Stomach (tissue), 9 donors: ENCODE data around the gene MTMR6. TPM values are rescaled to one million over a fixed set of nuclear protein-coding genes. Genes with fewer than 3 reads are reported as not detected.
"Not testable (repeated sequence)": the region's sequence is repeated elsewhere in the genome, so short reads cannot be mapped to it uniquely, and the experiment has no call there.

Source experiments
- DNase-seq, 2 donors: peaks; one replicate each; pipeline versions ENCODE4 v3.0.0 to v3.0.0-alpha.2; 2013 to 2019
- H3K27ac ChIP-seq, 5 donors: fragments of 200-600 bp in 4 of 5; sonication (generic) in 4 of 5; one replicate each; pipeline ENCODE4 v1.5.1; 2013 to 2019; ENCODE audit warnings: mild to moderate bottlenecking in 1 of 5, moderate library complexity in 1 of 5
- H3K27me3 ChIP-seq, 3 donors: fragments of 200-600 bp; sonication (generic); one replicate each; pipeline ENCODE4 v1.5.1; 2017 to 2019; ENCODE audit warnings: mixed run types in 1 of 3
- H3K36me3 ChIP-seq, 4 donors: fragments of 200-600 bp; sonication (generic); 1 replicate in 3 of 4; 2 replicates in 1 of 4; pipeline ENCODE4 v1.5.1; 2016 to 2019
- H3K4me1 ChIP-seq, 4 donors: fragments of 200-600 bp; sonication (generic); one replicate each; pipeline ENCODE4 v1.5.1; 2016 to 2019
- H3K4me3 ChIP-seq, 4 donors: fragments of 200-600 bp; sonication (generic) in 3 of 4; one replicate each; pipeline ENCODE4 v1.5.1; 2016 to 2019; ENCODE audit warnings: mild to moderate bottlenecking in 1 of 4
- H3K9me3 ChIP-seq, 4 donors: fragments of 200-600 bp; sonication (generic); one replicate each; pipeline ENCODE4 v1.5.1; 2016 to 2019
- EP300 ChIP-seq: sonication (generic); formaldehyde crosslinking; IDR thresholded peaks from one replicate; pipeline ENCODE4 v1.6.1; 2017; ENCODE audit warnings: antibody characterized with exemption
- POLR2A ChIP-seq, 4 donors: fragments of 450-650 bp; IDR thresholded peaks; one replicate each; pipeline ENCODE4 v1.6.1; 2016; ENCODE audit warnings: antibody characterized with exemption in 4 of 4, control low read depth in 2 of 4, mild to moderate bottlenecking in 1 of 4, moderate library complexity in 1 of 4
- POLR2AphosphoS5 ChIP-seq, 3 donors: sonication (generic); formaldehyde crosslinking; IDR thresholded peaks; one replicate each; pipeline ENCODE4 v1.6.1; 2016; ENCODE audit warnings: antibody characterized with exemption in 3 of 3
- WGBS, 5 donors: extraction: QIAGEN DNeasy Blood & Tissue Kit in 3 of 5; methylation state at CpG; one replicate each; pipeline versions ENCODE4 v1.1.5 to v1.1.7; 2013 to 2018; 5-methylcytosine and 5-hydroxymethylcytosine counted together
- intact Hi-C: fragments of 100-400 bp; cut with DNase I; formaldehyde crosslinking; loops from one replicate; pipeline ENCODE4 v1.15.1; 2023; ENCODE audit warnings: low total_unique reads
- polyA plus RNA-seq, 3 donors: library from polyadenylated mRNA; stranded (reverse); fragments of 200-250 nt; gene quantifications; one replicate each; pipeline ENCODE4 v1.2.3, GENCODE V29; 2013
- total RNA-seq, 5 donors: library from RNA; depleted of rRNA; stranded (reverse); fragments of >200 nt; gene quantifications; one replicate each; pipeline versions ENCODE4 v1.1.0 to v1.2.3, GENCODE V29; 2014 to 2016
- TF ChIP-seq, protein P1 (sequence below), 7 experiments: fragments of 450-650 bp in 4 of 7; fragments of 200-600 bp in 3 of 7; sonication (generic) in 3 of 7; IDR thresholded peaks; one replicate each; pipeline ENCODE4 v1.5.1; 2016 to 2019; ENCODE audit warnings: antibody characterized with exemption in 7 of 7, control low read depth in 2 of 7, mild to moderate bottlenecking in 1 of 7
- donor health status: healthy with polysubstance abuse.
- donor health status: Bipolar disorder and iron deficiency.
- donor health status: healthy.

The MTMR6 gene
- total and polyA plus RNA-seq, 8 donors = 2.3 to 25.0 (median 10.2) TPM

DNA sequence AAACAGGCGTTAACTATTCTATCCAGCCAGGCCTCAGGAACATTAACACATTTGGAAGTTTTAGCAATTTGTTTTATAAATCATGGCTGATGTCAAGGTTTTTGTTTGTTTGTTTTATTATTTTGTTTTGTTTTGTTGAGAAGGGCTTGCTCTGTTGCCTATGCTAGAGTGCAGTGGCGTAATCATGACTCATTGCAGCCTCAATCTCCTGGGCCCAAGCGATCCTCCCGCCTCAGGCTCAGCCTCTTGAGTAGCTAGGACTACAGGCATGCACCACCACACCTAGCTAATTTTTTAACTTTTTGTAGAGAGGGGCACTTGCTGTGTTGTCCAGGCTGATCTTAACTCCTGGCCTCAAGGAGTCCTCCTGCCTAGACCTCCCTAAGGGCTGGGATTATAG is 42.4 kb upstream of the MTMR6 start:
- H3K36me3 ChIP-seq = peaks cover 38 to 99% (median 93%) of the 10 kb centered on the region in 4 donors

DNA sequence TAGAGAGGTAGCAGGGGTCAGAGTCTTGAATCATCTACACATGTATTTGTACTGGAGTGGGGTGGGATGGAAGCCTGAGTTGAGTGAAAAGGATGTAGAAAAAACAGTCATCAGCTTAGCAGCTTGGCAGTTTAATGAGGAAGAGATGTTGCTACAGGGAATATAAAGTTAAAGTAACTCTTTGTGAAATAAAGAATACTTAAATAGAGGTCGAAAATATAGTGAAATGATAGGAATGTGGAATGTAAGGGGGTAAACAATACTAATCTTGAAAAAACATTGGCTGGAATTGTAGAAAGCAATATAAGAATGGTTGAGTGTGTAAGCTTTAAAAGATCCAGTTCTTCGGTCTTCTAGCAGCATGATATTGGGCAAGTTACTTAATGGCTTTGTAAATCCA is 36.8 kb upstream of the MTMR6 start:
- H3K4me1 ChIP-seq = no peaks in the 10 kb centered on the region
- no peak overlapping the region for H3K4me3 ChIP-seq
- DNase-seq = no peak
- H3K36me3 ChIP-seq = peaks cover 47 to 99% (median 95%) of the 10 kb centered on the region in 4 donors
- H3K9me3 ChIP-seq = no peaks in the 10 kb centered on the region
- no peak overlapping the region for H3K27ac ChIP-seq
- no peaks in the 10 kb centered on the region for H3K27me3 ChIP-seq
- 34 to 60% (median 40%) methylated on average over 2 of the region's 2 CpGs for WGBS, 5 donors
- intact Hi-C loops = no loop called here
- TF ChIP-seq, protein P1, sequence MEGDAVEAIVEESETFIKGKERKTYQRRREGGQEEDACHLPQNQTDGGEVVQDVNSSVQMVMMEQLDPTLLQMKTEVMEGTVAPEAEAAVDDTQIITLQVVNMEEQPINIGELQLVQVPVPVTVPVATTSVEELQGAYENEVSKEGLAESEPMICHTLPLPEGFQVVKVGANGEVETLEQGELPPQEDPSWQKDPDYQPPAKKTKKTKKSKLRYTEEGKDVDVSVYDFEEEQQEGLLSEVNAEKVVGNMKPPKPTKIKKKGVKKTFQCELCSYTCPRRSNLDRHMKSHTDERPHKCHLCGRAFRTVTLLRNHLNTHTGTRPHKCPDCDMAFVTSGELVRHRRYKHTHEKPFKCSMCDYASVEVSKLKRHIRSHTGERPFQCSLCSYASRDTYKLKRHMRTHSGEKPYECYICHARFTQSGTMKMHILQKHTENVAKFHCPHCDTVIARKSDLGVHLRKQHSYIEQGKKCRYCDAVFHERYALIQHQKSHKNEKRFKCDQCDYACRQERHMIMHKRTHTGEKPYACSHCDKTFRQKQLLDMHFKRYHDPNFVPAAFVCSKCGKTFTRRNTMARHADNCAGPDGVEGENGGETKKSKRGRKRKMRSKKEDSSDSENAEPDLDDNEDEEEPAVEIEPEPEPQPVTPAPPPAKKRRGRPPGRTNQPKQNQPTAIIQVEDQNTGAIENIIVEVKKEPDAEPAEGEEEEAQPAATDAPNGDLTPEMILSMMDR (IDR thresholded peaks at IDR 0.05) = no peak
- TF ChIP-seq POLR2AphosphoS5 (IDR thresholded peaks at IDR 0.05) = no peak
- no peak for TF ChIP-seq EP300
- TF ChIP-seq POLR2A (IDR thresholded peaks at IDR 0.05) = no peak

More for the DNA sequence above, 42.4 kb upstream of the MTMR6 start:
- no peaks in the 10 kb centered on the region for H3K4me1 ChIP-seq
- no peaks in the 10 kb centered on the region for H3K9me3 ChIP-seq
- DNase-seq = no peak
- no peaks in the 10 kb centered on the region for H3K27me3 ChIP-seq
- 93 to 99% (median 97%) methylated on average over 4 of the region's 4 CpGs for WGBS, 5 donors
- H3K4me3 ChIP-seq = no peak overlapping the region
- intact Hi-C loops = no loop called here
- no peak for TF ChIP-seq POLR2A (IDR thresholded peaks at IDR 0.05)
- TF ChIP-seq, protein P1 (IDR thresholded peaks at IDR 0.05) = no peak
- TF ChIP-seq POLR2AphosphoS5 (IDR thresholded peaks at IDR 0.05) = no peak
- no peak for TF ChIP-seq EP300
- H3K27ac ChIP-seq = no peak overlapping the region

GRCh38 chr13:25319771-25320170 is 32.5 kb upstream of the MTMR6 start:
- H3K27ac ChIP-seq = no peak overlapping the region
- no peak overlapping the region for H3K4me3 ChIP-seq
- intact Hi-C loops = no loop called here
- H3K36me3 ChIP-seq = peaks cover 32 to 96% (median 92%) of the 10 kb centered on the region in 4 donors
- no peaks in the 10 kb centered on the region for H3K4me1 ChIP-seq
- WGBS, 5 donors = 83 to 89% (median 87%) methylated on average over 1 of the region's 1 CpG
- H3K9me3 ChIP-seq = no peaks in the 10 kb centered on the region
- no peak for DNase-seq
- TF ChIP-seq POLR2A (IDR thresholded peaks at IDR 0.05) (no peak), EP300 (no peak), POLR2AphosphoS5 (IDR thresholded peaks at IDR 0.05) (no peak)
- TF ChIP-seq, protein P1 (IDR thresholded peaks at IDR 0.05) = no peak
- H3K27me3 ChIP-seq = no peaks in the 10 kb centered on the region

- 84 to 93% (median 90%) methylated on average over 4 of the region's 4 CpGs for WGBS, 5 donors
- DNase-seq, H3K4me1 ChIP-seq, H3K9me3 ChIP-seq, H3K4me3 ChIP-seq, intact Hi-C loops, H3K27me3 ChIP-seq, H3K27ac ChIP-seq: not testable (repeated sequence)
- H3K36me3 ChIP-seq = peaks cover 40 to 97% (median 93%) of the 10 kb centered on the region in 4 donors
These were observed 31.7 kb upstream of the MTMR6 start for GRCh38 chr13:25318946-25319345.

- Histone ChIP-seq H3K4me1 (peaks cover 0 to 19% (median 7%) of the 10 kb centered on the region in 4 donors), H3K4me3 (no peak overlapping the region), H3K27ac (no peak overlapping the region), H3K27me3 (no peaks in the 10 kb centered on the region), H3K36me3 (peaks cover 39 to 85% (median 81%) of the 10 kb centered on the region in 4 donors), H3K9me3 (no peaks in the 10 kb centered on the region)
- WGBS, 5 donors = 94 to 99% (median 98%) methylated on average over 3 of the region's 3 CpGs
- DNase-seq = no peak
- TF ChIP-seq, protein P1 (IDR thresholded peaks at IDR 0.05) = no peak
- TF ChIP-seq POLR2AphosphoS5 (IDR thresholded peaks at IDR 0.05) (no peak), POLR2A (IDR thresholded peaks at IDR 0.05) (no peak), EP300 (no peak)
- intact Hi-C loops = no loop called here
These were observed 23.6 kb upstream of the MTMR6 start for GRCh38 chr13:25310891-25311290.
